ENCODE measurements around the gene C1R.
"Not testable (repeated sequence)": the region's sequence is repeated elsewhere in the genome, so short reads cannot be mapped to it uniquely, and the experiment has no call there.

Gene C1R

DNA sequence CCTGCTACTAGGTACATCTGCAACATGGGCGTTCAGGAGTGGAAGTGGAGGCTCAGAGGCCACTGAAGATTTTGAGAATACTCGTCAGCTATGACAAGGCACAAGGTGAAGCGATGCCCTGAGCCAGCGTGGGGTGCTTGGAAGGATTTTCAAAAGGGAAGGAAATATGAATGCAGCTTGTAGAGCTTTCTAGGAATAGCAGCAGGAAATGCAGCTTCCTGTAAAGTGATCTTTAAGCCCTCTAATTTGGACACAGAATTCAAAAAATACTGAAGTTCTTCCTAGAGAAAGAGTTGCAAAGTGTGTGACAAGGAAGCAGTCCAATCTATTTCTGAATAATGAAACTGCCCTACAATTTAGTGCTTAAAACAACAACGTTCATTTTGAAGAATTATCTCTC lies 44.9 kb downstream of the C1R start:
- Histone ChIP-seq H3K9ac (ENCODE audit: insufficient read length, low read depth) (no peak overlapping the region), H3K9me3 (ENCODE audit: insufficient read depth, low read length) (peaks cover 7% of the 10 kb centered on the region), H3K4me1 (ENCODE audit: insufficient read depth, insufficient read length) (no peaks in the 10 kb centered on the region), H3K27me3 (ENCODE audit: insufficient read depth, insufficient read length) (no peaks in the 10 kb centered on the region), H3K4me3 (ENCODE audit: insufficient read length, low read depth) (no peak overlapping the region), H3K36me3 (ENCODE audit: insufficient read depth, insufficient read length, low read length) (no peaks in the 10 kb centered on the region)
- TF ChIP-seq YY1 (IDR thresholded peaks at IDR 0.05; ENCODE audit: insufficient read depth, insufficient read length) (no peak), SUZ12 (IDR thresholded peaks at IDR 0.05; ENCODE audit: extremely low read depth, insufficient read depth, insufficient read length) (no peak), ZNF274 (IDR thresholded peaks at IDR 0.05; ENCODE audit: low read depth, low read length) (no peak)
- DNase-seq (ENCODE audit: low read depth, low spot score), result no peak

DNA sequence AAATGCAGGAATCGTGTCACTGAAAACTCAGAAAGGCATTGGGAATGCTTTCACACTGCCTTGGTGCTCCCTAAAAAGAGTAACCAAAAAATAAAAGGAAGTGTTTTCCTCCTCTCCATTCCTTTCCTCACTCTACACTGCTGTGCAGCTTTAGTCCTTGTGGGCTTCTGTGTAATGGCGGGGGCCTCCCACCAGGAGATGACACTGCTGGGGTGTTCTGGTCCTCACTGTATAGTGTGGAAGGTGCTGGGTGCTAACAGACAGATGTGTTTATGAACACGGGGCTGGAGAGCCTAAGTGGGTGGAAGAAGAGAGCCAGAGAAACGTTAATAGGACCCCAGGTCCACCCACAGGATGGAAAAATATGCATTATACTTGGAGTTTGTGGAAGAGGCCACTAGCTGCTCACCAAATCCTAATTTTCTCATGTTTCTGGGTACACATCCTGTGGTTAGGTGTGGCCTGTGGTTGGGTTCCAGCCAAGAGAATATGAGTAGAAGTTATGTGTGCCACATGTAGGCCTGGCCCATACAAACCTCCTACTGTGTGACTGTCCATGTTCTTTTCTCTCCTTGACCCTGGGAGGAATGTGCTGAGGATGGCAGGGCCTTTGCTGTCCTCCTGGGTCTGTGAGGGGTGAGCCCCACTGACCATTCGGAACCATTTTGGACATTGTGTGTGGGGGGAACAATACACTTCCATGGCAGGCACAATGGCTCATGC lies 45.7 kb downstream of the C1R start:
- no peak for TF ChIP-seq YY1 (IDR thresholded peaks at IDR 0.05; ENCODE audit: insufficient read depth, insufficient read length)
- Histone ChIP-seq H3K9ac (ENCODE audit: insufficient read length, low read depth) (no peak overlapping the region), H3K36me3 (ENCODE audit: insufficient read depth, insufficient read length, low read length) (no peaks in the 10 kb centered on the region), H3K4me3 (ENCODE audit: insufficient read length, low read depth) (no peak overlapping the region), H3K4me1 (ENCODE audit: insufficient read depth, insufficient read length) (no peaks in the 10 kb centered on the region), H3K9me3 (ENCODE audit: insufficient read depth, low read length) (peaks cover 7% of the 10 kb centered on the region), H3K27me3 (ENCODE audit: insufficient read depth, insufficient read length) (no peaks in the 10 kb centered on the region)
- DNase-seq (ENCODE audit: low read depth, low spot score), result no peak

DNA sequence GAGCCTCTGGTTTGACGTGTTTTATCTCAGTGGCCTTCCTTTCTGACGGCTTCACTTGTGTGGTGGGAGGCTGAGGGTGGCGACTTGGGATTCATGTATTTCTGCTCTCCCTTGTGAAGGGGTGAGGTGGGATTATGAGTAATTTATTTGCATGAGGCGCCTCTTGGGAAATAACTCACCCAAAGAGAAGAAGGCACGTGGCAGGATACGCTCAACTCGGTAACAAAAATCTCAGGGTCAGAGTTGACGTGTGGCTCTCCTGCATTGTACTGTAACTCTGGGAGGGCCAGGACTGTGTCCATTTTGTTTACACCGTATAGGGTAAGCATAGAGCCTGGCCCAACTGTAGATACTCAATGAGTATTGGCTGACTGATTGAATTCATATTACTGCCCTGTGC lies 46.3 kb downstream of the C1R start:
- no peaks in the 10 kb centered on the region for H3K27me3 ChIP-seq (ENCODE audit: insufficient read depth, insufficient read length)
- no peak overlapping the region for H3K9ac ChIP-seq (ENCODE audit: insufficient read length, low read depth)
- no peaks in the 10 kb centered on the region for H3K36me3 ChIP-seq (ENCODE audit: insufficient read depth, insufficient read length, low read length)
- peaks cover 6% of the 10 kb centered on the region for H3K9me3 ChIP-seq (ENCODE audit: insufficient read depth, low read length)
- H3K4me1 ChIP-seq (ENCODE audit: insufficient read depth, insufficient read length), result no peaks in the 10 kb centered on the region
- DNase-seq (ENCODE audit: low read depth, low spot score), result no peak
- H3K4me3 ChIP-seq (ENCODE audit: insufficient read length, low read depth), result no peak overlapping the region
- no peak for TF ChIP-seq SUZ12 (IDR thresholded peaks at IDR 0.05; ENCODE audit: extremely low read depth, insufficient read depth, insufficient read length)
- TF ChIP-seq ZNF274 (IDR thresholded peaks at IDR 0.05; ENCODE audit: low read depth, low read length), result no peak
- no peak for TF ChIP-seq YY1 (IDR thresholded peaks at IDR 0.05; ENCODE audit: insufficient read depth, insufficient read length)

DNA sequence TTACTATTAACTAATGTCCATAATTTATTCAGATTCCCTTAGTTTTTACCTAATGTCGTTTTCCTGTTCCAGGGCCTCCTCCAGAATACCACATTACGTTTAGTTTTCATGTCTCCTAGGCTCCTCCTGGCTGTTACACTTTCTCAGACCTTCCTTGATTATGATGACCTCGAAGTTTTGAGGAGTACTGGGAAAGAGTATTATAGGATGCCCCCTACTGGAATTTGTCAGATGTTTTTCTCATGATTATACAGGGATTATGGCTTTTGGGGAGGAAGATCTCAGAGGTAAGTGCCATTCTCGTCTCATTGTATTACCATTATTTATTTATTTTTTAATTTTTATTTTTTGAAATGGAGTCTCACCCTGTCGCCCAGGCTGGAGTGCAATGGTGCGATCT lies 49.4 kb downstream of the C1R start:
- H3K36me3 ChIP-seq (ENCODE audit: insufficient read depth, insufficient read length, low read length), result no peaks in the 10 kb centered on the region
- H3K27me3 ChIP-seq (ENCODE audit: insufficient read depth, insufficient read length), result no peaks in the 10 kb centered on the region
- H3K4me3 ChIP-seq (ENCODE audit: insufficient read length, low read depth), result no peak overlapping the region
- TF ChIP-seq YY1 (IDR thresholded peaks at IDR 0.05; ENCODE audit: insufficient read depth, insufficient read length), result no peak
- no peak for TF ChIP-seq ZNF274 (IDR thresholded peaks at IDR 0.05; ENCODE audit: low read depth, low read length)
- no peak for TF ChIP-seq SUZ12 (IDR thresholded peaks at IDR 0.05; ENCODE audit: extremely low read depth, insufficient read depth, insufficient read length)
- H3K4me1 ChIP-seq (ENCODE audit: insufficient read depth, insufficient read length), result no peaks in the 10 kb centered on the region
- H3K9me3 ChIP-seq (ENCODE audit: insufficient read depth, low read length), result no peaks in the 10 kb centered on the region
- no peak overlapping the region for H3K9ac ChIP-seq (ENCODE audit: insufficient read length, low read depth)
- no peak for DNase-seq (ENCODE audit: low read depth, low spot score)

DNA sequence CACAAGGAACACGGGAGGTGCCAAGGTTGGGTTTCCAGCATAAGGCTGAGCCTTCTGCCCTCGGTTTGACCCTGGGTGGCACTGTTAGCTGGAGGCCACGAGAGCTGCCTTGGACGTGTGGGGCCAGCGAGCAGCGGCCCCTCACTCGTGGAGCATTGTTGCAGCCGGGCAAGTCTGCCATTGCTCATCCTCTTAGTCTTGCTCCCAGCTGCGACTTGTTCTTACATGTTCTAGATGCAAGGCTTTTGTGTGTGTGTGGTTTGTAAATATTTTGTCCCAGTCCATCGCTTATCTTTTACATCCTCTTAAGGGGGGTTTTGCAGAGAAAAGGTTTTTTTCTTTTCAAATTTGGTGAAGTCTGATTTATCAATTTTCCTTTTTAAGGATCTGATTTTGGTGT lies 52.8 kb downstream of the C1R start:
- no peak overlapping the region for H3K4me3 ChIP-seq (ENCODE audit: insufficient read length, low read depth)
- H3K9ac ChIP-seq (ENCODE audit: insufficient read length, low read depth), result no peak overlapping the region
- no peak for DNase-seq (ENCODE audit: low read depth, low spot score)
- peaks cover 6% of the 10 kb centered on the region; the same call in 1 of the 2 replicates for H3K9me3 ChIP-seq (ENCODE audit: insufficient read depth, low read length)
- no peaks in the 10 kb centered on the region for H3K4me1 ChIP-seq (ENCODE audit: insufficient read depth, insufficient read length)
- no peaks in the 10 kb centered on the region for H3K27me3 ChIP-seq (ENCODE audit: insufficient read depth, insufficient read length)
- TF ChIP-seq SUZ12 (IDR thresholded peaks at IDR 0.05; ENCODE audit: extremely low read depth, insufficient read depth, insufficient read length), result no peak
- no peak for TF ChIP-seq YY1 (IDR thresholded peaks at IDR 0.05; ENCODE audit: insufficient read depth, insufficient read length)
- no peak for TF ChIP-seq ZNF274 (IDR thresholded peaks at IDR 0.05; ENCODE audit: low read depth, low read length)
- H3K36me3 ChIP-seq (ENCODE audit: insufficient read depth, insufficient read length, low read length), result no peaks in the 10 kb centered on the region

DNA sequence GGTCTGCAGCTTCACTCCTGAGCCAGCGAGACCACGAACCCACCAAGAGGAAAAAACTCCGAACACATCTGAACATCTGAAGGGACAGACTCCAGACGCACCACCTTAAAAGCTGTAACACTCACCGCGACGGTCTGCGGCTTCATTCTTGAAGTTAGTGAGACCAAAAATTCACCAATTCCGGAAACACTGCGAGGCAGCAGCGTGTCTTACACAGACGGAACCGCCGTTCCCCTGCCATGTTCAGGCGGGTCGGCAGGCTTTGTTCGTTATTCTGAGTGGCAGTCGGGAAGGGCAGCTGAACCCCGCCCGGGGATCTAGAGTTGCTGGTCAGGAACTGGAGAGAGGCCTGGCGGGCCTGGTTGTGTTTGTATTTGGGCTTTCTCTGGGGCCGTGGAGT lies 53.7 kb downstream of the C1R start:
- no peaks in the 10 kb centered on the region for H3K4me1 ChIP-seq (ENCODE audit: insufficient read depth, insufficient read length)
- H3K36me3 ChIP-seq (ENCODE audit: insufficient read depth, insufficient read length, low read length), result no peaks in the 10 kb centered on the region
- TF ChIP-seq YY1 (IDR thresholded peaks at IDR 0.05; ENCODE audit: insufficient read depth, insufficient read length), result no peak
- TF ChIP-seq SUZ12 (IDR thresholded peaks at IDR 0.05; ENCODE audit: extremely low read depth, insufficient read depth, insufficient read length), result no peak
- no peak for TF ChIP-seq ZNF274 (IDR thresholded peaks at IDR 0.05; ENCODE audit: low read depth, low read length)

DNA sequence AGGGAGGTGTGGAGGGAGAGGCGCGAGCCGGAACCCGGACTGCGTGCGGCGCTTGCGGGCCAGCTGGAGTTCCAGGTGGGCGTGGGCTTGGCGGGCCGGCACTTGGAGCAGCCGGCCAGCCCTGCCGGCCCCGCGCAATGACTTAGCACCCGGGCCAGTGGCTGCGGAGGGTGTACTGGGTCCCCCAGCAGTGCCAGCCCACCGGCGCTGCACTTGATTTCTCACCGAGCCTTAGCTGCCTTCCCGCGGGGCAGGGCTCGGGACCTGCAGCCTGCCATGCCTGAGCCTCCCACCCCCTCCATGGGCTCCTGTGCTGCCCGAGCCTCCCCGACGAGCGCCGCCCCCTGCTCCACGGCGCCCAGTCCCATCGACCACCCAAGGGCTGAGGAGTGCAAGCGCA lies 54.8 kb downstream of the C1R start:
- not testable (repeated sequence) for H3K36me3 ChIP-seq (ENCODE audit: insufficient read depth, insufficient read length, low read length); H3K4me1 ChIP-seq (ENCODE audit: insufficient read depth, insufficient read length); DNase-seq (ENCODE audit: low read depth, low spot score); H3K4me3 ChIP-seq (ENCODE audit: insufficient read length, low read depth); H3K9ac ChIP-seq (ENCODE audit: insufficient read length, low read depth); H3K9me3 ChIP-seq (ENCODE audit: insufficient read depth, low read length); H3K27me3 ChIP-seq (ENCODE audit: insufficient read depth, insufficient read length)

More for the DNA sequence above, 53.7 kb downstream of the C1R start:
- H3K9me3 ChIP-seq (ENCODE audit: insufficient read depth, low read length), result peaks cover 6% of the 10 kb centered on the region; the same call in 1 of the 2 replicates
- no peaks in the 10 kb centered on the region for H3K27me3 ChIP-seq (ENCODE audit: insufficient read depth, insufficient read length)
- DNase-seq (ENCODE audit: low read depth, low spot score), result no peak
- H3K4me3 ChIP-seq (ENCODE audit: insufficient read length, low read depth), result no peak overlapping the region
- no peak overlapping the region for H3K9ac ChIP-seq (ENCODE audit: insufficient read length, low read depth)

All from NT2/D1 (cell line).